ENCODE data around the gene WFDC6. TPM values are rescaled to one million over a fixed set of nuclear protein-coding genes. Genes with fewer than 3 reads are reported as not detected.
"Not testable (repeated sequence)": the region's sequence is repeated elsewhere in the genome, so short reads cannot be mapped to it uniquely, and the experiment has no call there.

The WFDC6 gene
- total RNA-seq: not detected

DNA sequence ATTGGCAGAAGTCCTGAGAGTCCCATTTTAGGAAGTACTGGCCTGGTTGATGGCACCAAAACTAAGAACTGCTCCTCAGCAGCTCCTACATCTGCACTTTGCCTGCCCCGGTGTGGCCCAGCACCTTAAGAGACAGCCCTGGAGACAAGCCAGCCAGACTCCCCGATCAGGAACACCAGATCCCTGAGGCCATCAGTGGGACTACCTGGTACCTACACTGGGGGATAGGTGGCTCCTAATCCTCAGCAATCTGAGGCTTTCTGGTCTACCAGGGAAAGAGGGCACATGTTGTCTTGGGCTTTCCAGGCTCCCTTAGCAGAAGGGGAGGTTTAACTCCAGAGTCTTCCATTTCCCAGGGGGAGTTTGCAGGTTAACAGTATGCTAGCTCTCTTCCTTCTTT, at the start of gene WFDC6:
Gene WFDC6 (minus strand): TSS at position 101 of the 400 bp plus-strand sequence. CDS start 75 bp downstream, at position 26.
- H3K27me3 Mint-ChIP-seq: peaks cover 34% of the 10 kb centered on the region
- no peak for DNase-seq
- no peaks in the 10 kb centered on the region for H3K9me3 Mint-ChIP-seq
- no peak within 1 kb of the TSS for H3K4me3 Mint-ChIP-seq
- no peaks in the 10 kb centered on the region for H3K36me3 Mint-ChIP-seq
- no peak within 1 kb of the TSS for H3K27ac Mint-ChIP-seq
- H3K4me1 Mint-ChIP-seq: no peaks in the 10 kb centered on the region

DNA sequence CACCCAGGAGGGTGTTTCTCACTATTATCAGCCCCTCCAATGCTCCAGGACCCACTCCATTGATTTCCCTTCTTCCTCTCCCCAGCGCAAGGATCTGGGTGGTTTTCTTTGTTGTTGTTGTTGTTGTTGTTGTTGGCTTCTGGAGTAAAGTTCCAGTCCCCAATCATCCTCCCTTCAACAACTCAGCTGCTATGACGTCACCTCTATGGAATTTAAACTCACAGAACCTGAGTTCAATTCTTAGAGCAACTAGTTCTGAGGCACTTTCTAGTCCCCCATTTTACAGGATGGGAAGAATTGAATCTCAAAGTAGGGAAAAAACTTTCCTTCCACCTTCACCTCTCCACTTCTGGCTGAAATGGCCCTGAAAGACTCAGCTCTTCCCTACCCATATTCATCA, 49.5 kb upstream of the WFDC6 start:
- H3K4me1 Mint-ChIP-seq: no peaks in the 10 kb centered on the region
- H3K27me3 Mint-ChIP-seq: peaks cover 21% of the 10 kb centered on the region
- no peak overlapping the region for H3K27ac Mint-ChIP-seq
- H3K36me3 Mint-ChIP-seq: no peaks in the 10 kb centered on the region
- H3K4me3 Mint-ChIP-seq: no peak overlapping the region
- DNase-seq: no peak
- peaks cover 3% of the 10 kb centered on the region for H3K9me3 Mint-ChIP-seq

DNA sequence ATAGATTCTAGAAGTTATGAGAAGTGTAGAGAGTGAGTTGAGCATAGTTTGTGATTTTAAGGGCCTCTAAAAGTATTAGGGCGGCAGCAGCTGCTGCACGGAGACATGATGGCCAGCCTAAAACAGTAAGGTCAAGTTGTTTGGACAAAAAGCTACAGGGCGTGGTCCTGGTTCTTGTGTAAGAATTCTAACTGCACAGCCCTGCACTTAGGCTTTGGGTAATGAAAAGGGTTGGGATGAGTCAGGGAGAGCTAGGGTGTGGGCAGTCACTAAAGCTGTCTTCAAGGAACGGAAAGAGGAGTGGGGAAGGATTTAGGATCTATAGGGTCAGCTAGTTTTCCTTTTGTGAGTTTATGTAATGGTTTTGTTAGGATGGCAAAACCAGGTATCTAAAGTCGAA, 46.7 kb upstream of the WFDC6 start:
- not testable (repeated sequence) for H3K27ac Mint-ChIP-seq, H3K4me3 Mint-ChIP-seq, H3K4me1 Mint-ChIP-seq, H3K9me3 Mint-ChIP-seq, DNase-seq, H3K36me3 Mint-ChIP-seq
- H3K27me3 Mint-ChIP-seq: peaks cover 21% of the 10 kb centered on the region

DNA sequence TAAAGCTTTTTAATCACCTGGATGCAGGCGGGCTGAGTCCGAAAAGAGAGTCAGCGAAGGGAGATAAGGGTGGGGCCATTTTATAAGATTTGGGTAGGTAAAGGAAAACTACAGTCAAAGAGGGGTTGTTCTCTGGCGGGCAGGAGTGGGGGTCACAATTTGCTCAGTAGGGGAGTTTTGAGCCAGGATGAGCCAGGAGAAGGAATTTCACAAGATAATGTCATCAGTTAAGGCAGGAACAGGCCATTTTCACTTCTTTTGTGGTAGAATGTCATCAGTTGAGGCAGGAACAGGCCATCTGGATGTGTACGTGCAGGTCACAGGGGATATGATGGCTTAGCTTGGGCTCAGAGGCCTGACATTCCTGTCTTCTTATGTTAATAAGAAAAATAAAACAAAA, 45.0 kb upstream of the WFDC6 start:
- peaks cover 29% of the 10 kb centered on the region for H3K27me3 Mint-ChIP-seq
- not testable (repeated sequence) for H3K9me3 Mint-ChIP-seq, H3K27ac Mint-ChIP-seq, DNase-seq, H3K4me3 Mint-ChIP-seq, H3K36me3 Mint-ChIP-seq, H3K4me1 Mint-ChIP-seq

DNA sequence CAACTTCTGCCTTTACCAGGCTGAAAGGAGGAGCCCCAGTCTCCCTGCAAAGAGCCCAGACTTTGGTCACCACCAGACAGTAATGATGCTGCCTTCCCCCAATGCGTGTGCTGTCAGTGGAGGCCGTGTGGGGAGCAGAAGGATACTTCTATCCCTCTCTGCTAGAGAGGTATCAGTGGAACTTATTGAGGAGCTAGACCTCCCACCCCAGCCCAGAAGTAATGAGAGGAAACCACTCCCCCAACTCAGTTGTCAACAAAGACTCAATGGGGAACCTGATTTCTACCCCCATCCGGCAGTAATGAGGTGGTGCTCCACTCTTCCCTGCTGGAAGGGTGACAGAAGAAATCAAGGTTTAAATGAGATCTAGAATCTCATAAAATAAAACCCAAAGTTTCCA, 44.2 kb upstream of the WFDC6 start:
- Mint-ChIP-seq H3K9me3 (no peaks in the 10 kb centered on the region), H3K36me3 (no peaks in the 10 kb centered on the region), H3K4me3 (no peak overlapping the region), H3K4me1 (no peaks in the 10 kb centered on the region), H3K27ac (no peak overlapping the region), H3K27me3 (peaks cover 25% of the 10 kb centered on the region)
- DNase-seq: no peak

DNA sequence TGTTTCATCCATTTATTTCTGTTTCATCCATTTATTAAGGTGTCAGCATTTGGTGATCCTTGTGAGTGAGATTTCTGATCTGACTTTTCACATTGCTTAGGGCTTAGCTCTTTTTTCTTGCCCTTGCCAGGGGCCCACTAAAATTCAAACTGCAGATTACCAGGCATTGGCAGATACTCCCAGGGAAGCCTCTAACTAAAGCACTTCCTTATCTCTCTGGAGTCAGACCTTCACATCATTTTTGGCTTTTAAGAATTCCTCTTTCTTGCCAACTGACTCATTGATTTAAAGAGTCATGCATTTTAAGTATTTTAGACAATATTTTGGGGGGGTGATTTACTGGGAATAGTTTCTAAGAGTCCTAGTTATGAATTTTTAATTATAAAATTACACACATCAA, 42.4 kb upstream of the WFDC6 start:
- H3K9me3 Mint-ChIP-seq: no peaks in the 10 kb centered on the region
- H3K4me1 Mint-ChIP-seq: no peaks in the 10 kb centered on the region
- DNase-seq: no peak
- H3K36me3 Mint-ChIP-seq: no peaks in the 10 kb centered on the region
- no peak overlapping the region for H3K4me3 Mint-ChIP-seq
- H3K27me3 Mint-ChIP-seq: peaks cover 25% of the 10 kb centered on the region
- H3K27ac Mint-ChIP-seq: no peak overlapping the region

DNA sequence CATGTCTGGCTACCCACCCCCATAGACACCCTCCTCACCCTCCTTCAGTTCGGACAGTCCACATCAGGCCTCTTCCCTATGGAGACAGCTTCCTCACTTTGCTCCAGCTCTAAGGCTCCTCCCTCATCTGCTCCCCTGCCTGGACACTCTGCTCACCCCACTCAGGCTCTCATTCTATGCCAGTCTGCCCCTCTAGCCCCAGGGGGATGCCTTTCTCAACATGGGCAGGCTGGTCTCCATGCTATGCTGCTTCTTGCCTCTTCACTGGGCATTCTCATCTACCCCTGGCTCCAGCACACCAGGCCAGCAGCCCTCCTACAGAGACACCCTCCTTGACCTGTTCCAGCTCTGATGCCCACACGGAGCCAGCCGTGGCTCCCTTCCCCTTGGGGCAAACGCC, 39.9 kb upstream of the WFDC6 start, which contains the start of gene WFDC8:
Gene WFDC8 (minus strand): TSS at position 101 of the 400 bp plus-strand sequence. CDS start 37 bp downstream, at position 64.
- no peaks in the 10 kb centered on the region for H3K9me3 Mint-ChIP-seq
- no peak within 1 kb of the TSS for H3K27ac Mint-ChIP-seq
- no peak within 1 kb of the TSS for H3K4me3 Mint-ChIP-seq
- no peaks in the 10 kb centered on the region for H3K4me1 Mint-ChIP-seq
- peaks cover 32% of the 10 kb centered on the region for H3K27me3 Mint-ChIP-seq
- no peaks in the 10 kb centered on the region for H3K36me3 Mint-ChIP-seq
- no peak for DNase-seq

DNA sequence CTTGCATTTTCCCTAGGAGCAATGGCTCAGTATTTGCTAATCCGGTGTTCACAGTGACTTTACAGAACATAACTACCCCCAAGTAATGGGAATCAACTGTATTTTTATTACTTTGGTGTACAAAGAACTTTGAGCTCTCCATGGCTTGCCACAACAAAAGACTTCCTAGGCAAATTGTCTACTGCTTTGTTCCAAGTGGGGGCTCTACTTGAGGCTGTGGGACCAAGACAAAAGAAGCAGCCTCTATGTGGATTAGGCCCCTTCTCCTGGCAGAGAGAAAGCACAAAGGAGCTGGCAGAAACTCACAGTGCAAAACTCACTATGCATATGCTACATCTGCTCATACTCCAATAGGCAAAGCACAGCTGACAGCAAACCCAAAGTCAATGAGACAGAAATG, 38.9 kb upstream of the WFDC6 start:
- H3K4me1 Mint-ChIP-seq: no peaks in the 10 kb centered on the region
- H3K9me3 Mint-ChIP-seq: no peaks in the 10 kb centered on the region
- H3K27me3 Mint-ChIP-seq: peaks cover 36% of the 10 kb centered on the region
- H3K27ac Mint-ChIP-seq: no peak overlapping the region
- H3K36me3 Mint-ChIP-seq: no peaks in the 10 kb centered on the region
- no peak overlapping the region for H3K4me3 Mint-ChIP-seq
- no peak for DNase-seq

DNA sequence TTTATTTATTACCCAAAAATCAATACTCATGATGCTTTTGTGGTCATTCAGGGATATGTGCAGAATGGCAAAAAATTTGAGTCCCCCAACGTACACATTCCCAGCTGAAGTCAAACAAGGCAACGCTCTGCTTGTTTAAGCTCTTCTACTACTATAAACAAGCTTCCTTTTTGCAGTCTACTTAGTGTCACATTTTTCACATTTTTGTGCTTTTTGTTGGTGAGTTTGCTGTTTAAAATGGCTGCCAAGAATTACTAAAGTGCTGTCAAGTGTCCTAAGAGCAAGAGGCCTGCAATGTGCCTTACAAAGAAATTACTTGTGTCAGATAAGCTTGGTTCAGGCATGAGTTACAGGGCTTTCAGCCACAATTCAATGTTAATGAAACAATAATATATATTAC, 37.7 kb upstream of the WFDC6 start:
- Mint-ChIP-seq H3K36me3 (no peaks in the 10 kb centered on the region), H3K4me1 (no peaks in the 10 kb centered on the region), H3K4me3 (no peak overlapping the region), H3K27ac (no peak overlapping the region), H3K27me3 (peaks cover 39% of the 10 kb centered on the region), H3K9me3 (no peaks in the 10 kb centered on the region)
- no peak for DNase-seq

DNA sequence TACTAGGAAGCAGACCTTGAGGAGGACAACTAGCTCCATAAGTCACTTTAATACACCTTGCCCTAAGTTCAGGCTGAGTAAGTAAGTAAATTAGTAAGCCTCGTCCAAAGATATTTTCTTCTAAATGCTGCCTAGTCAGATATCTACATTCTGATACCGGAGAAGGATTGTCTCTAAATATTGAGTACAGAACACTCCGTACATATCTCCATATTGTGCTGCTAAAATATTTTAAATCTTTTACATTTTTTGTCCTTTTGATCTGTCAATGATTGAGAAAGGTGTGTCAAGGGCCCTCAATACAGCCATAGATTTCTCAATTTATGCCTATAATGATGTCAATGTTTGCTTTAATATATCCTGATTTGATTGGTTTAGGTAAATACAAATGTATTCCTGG, 36.6 kb upstream of the WFDC6 start:
- no peaks in the 10 kb centered on the region for H3K9me3 Mint-ChIP-seq
- H3K4me1 Mint-ChIP-seq: no peaks in the 10 kb centered on the region
- H3K4me3 Mint-ChIP-seq: no peak overlapping the region
- H3K27ac Mint-ChIP-seq: no peak overlapping the region
- DNase-seq: no peak
- no peaks in the 10 kb centered on the region for H3K36me3 Mint-ChIP-seq
- peaks cover 36% of the 10 kb centered on the region for H3K27me3 Mint-ChIP-seq

DNA sequence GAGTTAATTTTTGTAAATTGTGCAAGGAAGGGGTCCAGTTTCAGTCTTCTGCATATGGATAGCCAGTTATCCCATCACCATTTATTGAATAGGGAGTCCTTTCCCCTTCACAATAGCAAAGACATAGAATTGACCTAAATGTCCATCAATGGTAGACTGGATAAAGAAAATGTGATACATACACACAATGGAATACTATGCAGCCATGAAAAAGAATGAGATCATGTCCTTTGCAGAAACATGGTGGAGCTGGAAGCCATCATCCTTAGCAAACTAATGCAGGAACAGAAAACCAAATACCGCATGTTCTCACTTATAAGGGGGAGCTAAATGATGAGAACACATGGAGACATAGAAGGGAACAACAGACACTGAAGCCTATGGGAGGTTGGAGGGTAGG, 30.4 kb upstream of the WFDC6 start:
- DNase-seq, H3K4me1 Mint-ChIP-seq, H3K36me3 Mint-ChIP-seq, H3K4me3 Mint-ChIP-seq, H3K27ac Mint-ChIP-seq, H3K9me3 Mint-ChIP-seq: not testable (repeated sequence)
- peaks cover 21% of the 10 kb centered on the region for H3K27me3 Mint-ChIP-seq

DNA sequence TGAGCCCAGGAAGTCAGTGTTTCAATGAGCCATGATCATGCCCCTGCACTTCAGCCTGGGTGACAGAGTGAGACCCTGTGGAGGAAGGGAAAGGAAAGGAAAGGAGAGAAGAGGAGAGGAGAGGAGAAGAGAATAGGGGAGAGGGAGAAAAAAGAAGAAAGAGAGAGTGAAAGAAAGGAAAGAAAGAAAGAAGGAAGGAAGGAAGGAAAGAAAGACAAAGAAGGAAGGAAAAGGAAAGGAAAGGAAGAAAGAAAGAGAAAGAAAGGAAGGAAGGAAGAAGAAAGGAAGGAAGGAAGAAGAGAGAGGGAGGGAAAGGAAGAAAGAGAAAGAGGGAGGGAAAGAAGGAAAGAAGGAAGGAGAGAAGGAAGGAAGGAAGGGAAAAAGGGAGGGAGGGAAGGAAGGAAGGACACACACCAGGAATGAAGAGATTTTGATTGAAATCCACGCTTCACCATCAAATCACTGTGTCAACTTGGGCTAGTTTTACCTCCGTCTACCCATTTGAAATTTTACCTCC, 25.5 kb upstream of the WFDC6 start:
- Mint-ChIP-seq H3K9me3 (peaks cover 3% of the 10 kb centered on the region), H3K4me1 (no peaks in the 10 kb centered on the region), H3K36me3 (no peaks in the 10 kb centered on the region), H3K4me3 (no peak overlapping the region), H3K27me3 (peaks cover 18% of the 10 kb centered on the region), H3K27ac (no peak overlapping the region)
- DNase-seq: no peak

DNA sequence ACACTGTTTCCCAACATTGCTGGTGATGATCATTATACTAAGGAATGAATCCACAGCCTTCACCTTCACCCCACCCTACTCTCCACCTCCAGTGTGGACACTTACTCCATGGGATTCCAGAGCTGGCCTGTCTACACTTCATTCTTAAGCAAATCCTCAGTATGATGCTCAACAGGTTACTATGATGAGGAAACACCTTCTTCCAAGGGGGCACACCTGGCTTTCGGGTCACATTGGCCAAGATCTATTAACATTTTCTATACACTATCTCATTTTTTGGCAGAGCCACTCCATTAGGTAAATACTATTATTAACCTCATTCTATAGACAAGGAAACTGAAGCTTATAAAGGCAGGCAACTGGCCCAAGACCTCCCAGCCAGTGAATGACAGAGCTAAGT, 15.9 kb upstream of the WFDC6 start:
- no peaks in the 10 kb centered on the region for H3K9me3 Mint-ChIP-seq
- H3K4me3 Mint-ChIP-seq: no peak overlapping the region
- H3K27ac Mint-ChIP-seq: no peak overlapping the region
- H3K36me3 Mint-ChIP-seq: no peaks in the 10 kb centered on the region
- H3K27me3 Mint-ChIP-seq: peaks cover 16% of the 10 kb centered on the region
- no peaks in the 10 kb centered on the region for H3K4me1 Mint-ChIP-seq
- DNase-seq: no peak

DNA sequence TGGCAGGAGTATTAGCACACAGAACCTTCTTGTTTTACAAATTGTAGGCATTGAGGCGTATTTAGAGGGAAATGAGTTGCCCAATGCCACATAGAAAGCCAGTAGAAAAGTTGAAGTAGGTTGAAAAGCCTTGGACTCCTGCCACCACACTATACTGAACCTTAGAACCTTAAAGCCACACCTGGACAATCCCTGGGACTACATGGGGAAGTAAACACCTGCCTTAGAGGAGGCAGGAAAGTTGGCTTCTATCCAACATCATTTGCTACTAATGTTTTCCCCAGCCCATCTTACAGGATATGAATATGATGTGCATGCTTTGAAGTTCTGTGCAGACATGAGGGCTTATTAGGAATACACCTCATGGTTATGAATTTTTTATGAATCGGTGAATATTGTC, 13.2 kb upstream of the WFDC6 start:
- Mint-ChIP-seq H3K36me3 (no peaks in the 10 kb centered on the region), H3K4me3 (no peak overlapping the region), H3K27ac (no peak overlapping the region), H3K4me1 (no peaks in the 10 kb centered on the region), H3K27me3 (peaks cover 16% of the 10 kb centered on the region), H3K9me3 (no peaks in the 10 kb centered on the region)
- DNase-seq: no peak

DNA sequence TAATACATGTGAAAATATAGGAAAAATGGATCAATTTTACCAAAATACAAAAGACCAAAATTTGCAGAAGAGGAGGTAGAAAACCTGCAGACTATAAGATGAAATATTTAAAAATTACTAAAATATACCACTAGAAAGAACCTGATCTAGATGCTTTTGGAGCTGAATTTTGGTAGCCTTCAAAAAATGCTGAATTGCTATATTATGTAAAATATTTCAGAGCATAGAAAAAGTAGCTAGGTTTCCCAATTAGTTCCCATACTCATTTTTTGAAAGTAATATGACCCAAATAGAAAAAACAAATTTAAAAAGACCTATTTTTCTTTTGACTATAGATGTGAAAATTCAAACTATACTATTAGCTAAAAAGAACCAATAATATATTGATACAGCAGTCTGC, 11.5 kb upstream of the WFDC6 start:
- no peak overlapping the region for H3K27ac Mint-ChIP-seq
- H3K4me1 Mint-ChIP-seq: no peaks in the 10 kb centered on the region
- DNase-seq: no peak
- no peak overlapping the region for H3K4me3 Mint-ChIP-seq
- no peaks in the 10 kb centered on the region for H3K36me3 Mint-ChIP-seq
- peaks cover 16% of the 10 kb centered on the region for H3K27me3 Mint-ChIP-seq
- H3K9me3 Mint-ChIP-seq: no peaks in the 10 kb centered on the region

DNA sequence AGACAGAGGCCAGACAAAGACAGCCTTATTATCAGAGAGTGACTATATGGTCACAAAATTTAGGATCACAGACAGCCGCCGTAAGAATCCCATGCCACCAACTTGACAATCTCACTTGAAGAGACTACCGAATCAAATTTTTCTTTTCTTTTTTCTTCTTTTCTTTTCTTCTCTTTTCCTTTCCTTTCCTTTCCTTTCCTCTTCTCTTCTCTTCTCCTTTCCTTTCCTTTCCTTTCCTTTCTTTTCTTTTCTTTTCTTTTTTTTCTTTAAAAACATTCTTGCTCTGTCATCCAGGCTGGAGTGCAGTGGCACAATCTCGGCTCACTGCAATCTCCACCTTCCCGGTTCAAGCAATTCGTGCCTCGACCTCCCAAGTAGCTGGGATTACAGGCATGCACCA, 9.1 kb upstream of the WFDC6 start:
- Mint-ChIP-seq H3K27me3 (peaks cover 24% of the 10 kb centered on the region), H3K4me3 (no peak overlapping the region), H3K9me3 (no peaks in the 10 kb centered on the region), H3K27ac (no peak overlapping the region), H3K36me3 (no peaks in the 10 kb centered on the region), H3K4me1 (no peaks in the 10 kb centered on the region)
- no peak for DNase-seq
